ENCODE data around the gene SHANK3.

DNA sequence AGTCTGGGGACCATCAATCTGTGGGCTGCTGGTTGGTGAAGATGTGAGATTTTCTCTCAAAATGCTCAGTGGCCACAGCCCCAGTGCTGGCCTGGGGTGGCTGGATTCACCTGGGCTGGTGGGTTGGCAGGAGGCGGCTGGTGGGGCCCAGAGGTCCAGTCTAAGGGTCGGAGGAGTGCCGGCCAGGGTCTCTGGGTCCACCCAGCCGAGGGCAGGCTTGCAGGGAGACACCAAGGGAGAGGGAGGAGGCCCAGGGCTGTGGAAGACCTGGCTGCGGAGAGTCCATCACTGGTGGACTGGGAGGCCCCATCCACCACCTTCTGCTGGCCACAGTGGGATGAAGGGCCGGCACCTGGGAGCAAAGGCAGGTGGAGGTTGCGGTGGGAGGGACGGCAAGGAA, 582 bp upstream of the SHANK3 start:
- TF ChIP-seq, protein P1, sequence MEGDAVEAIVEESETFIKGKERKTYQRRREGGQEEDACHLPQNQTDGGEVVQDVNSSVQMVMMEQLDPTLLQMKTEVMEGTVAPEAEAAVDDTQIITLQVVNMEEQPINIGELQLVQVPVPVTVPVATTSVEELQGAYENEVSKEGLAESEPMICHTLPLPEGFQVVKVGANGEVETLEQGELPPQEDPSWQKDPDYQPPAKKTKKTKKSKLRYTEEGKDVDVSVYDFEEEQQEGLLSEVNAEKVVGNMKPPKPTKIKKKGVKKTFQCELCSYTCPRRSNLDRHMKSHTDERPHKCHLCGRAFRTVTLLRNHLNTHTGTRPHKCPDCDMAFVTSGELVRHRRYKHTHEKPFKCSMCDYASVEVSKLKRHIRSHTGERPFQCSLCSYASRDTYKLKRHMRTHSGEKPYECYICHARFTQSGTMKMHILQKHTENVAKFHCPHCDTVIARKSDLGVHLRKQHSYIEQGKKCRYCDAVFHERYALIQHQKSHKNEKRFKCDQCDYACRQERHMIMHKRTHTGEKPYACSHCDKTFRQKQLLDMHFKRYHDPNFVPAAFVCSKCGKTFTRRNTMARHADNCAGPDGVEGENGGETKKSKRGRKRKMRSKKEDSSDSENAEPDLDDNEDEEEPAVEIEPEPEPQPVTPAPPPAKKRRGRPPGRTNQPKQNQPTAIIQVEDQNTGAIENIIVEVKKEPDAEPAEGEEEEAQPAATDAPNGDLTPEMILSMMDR (IDR thresholded peaks at IDR 0.05; ENCODE audit: insufficient read depth, low read length, poor library complexity, severe bottlenecking) = no peak
- no peak for TF ChIP-seq EZH2phosphoT487 (conservative IDR thresholded peaks at IDR 0.05; ENCODE audit: low read length)

Data from SU-DHL-6 (cell line).